Activated CD4-positive, CD25-positive, alpha-beta regulatory T cell treated with anti-CD3 and anti-CD28 coated beads, Interleukin-2, amount 50 U/mL, for 16 hours (primary cell): ENCODE measurements around the gene PLPP7.

ENCODE experiments used
- DNase-seq: peaks from one replicate; pipeline ENCODE4 v3.0.0-alpha.2; 2020; ENCODE audit warnings: low read depth, low spot score

The PLPP7 gene

GRCh38 chr9:131303381-131304321 lies 14.1 kb downstream of the PLPP7 start:
- DNase-seq, result no peak

GRCh38 chr9:131304676-131305355 lies 15.3 kb downstream of the PLPP7 start:
- no peak for DNase-seq

GRCh38 chr9:131306397-131307004 lies 17.0 kb downstream of the PLPP7 start:
- no peak for DNase-seq

- DNase-seq, result no peak
These were observed 18.5 kb downstream of the PLPP7 start for GRCh38 chr9:131307974-131308373.

GRCh38 chr9:131308452-131308851 lies 18.9 kb downstream of the PLPP7 start:
- no peak for DNase-seq

GRCh38 chr9:131308906-131309529 lies 19.5 kb downstream of the PLPP7 start:
- DNase-seq, result no peak

- DNase-seq, result no peak
These were observed 20.2 kb downstream of the PLPP7 start for GRCh38 chr9:131309530-131310276.

GRCh38 chr9:131310833-131311554 lies 21.5 kb downstream of the PLPP7 start:
- DNase-seq, result peak; percentile 16

- DNase-seq, result no peak
These were observed 22.7 kb downstream of the PLPP7 start for GRCh38 chr9:131312246-131312645.

GRCh38 chr9:131312822-131313770 lies 23.6 kb downstream of the PLPP7 start:
- no peak for DNase-seq

- DNase-seq, result no peak
These were observed 28.9 kb downstream of the PLPP7 start for GRCh38 chr9:131318231-131319085.

- no peak for DNase-seq
These were observed 30.0 kb downstream of the PLPP7 start for GRCh38 chr9:131319486-131319885.

GRCh38 chr9:131320031-131320685 lies 30.6 kb downstream of the PLPP7 start:
- no peak for DNase-seq

GRCh38 chr9:131323629-131324028 lies 34.1 kb downstream of the PLPP7 start:
- no peak for DNase-seq

GRCh38 chr9:131324736-131325679 lies 35.5 kb downstream of the PLPP7 start:
- DNase-seq, result no peak

GRCh38 chr9:131329241-131329641 lies 39.7 kb downstream of the PLPP7 start:
- no peak for DNase-seq
